DND-41 (cell line): Measurements from ENCODE around the gene MUC21.

ENCODE experiments used
- CTCF ChIP-seq: IDR thresholded peaks from 2 replicates; pipeline ENCODE4 v1.5.1; 2012; ENCODE audit warnings: borderline replicate concordance, low read length, moderate library complexity, mild to moderate bottlenecking; ENCODE audit not compliant: poor library complexity, severe bottlenecking; ENCODE audit errors: extremely low read depth
- EZH2 ChIP-seq: IDR thresholded peaks from 3 replicates; pipeline ENCODE4 v1.6.1; 2012; ENCODE audit warnings: borderline replicate concordance, low read depth, mild to moderate bottlenecking, moderate library complexity, low read length, inconsistent platforms; ENCODE audit not compliant: severe bottlenecking

GRCh38 chr6:31038559-31038958 is 55.0 kb downstream of the MUC21 start:
- TF ChIP-seq CTCF, result no peak
- TF ChIP-seq EZH2, result no peak
